AG08395 (cell line): ENCODE measurements around the gene GABPB2.

Experiments
- DNase-seq: peaks from one replicate; pipeline ENCODE4 v3.0.0; 2012; ENCODE audit warnings: mixed read lengths, low spot score

The GABPB2 gene

DNA sequence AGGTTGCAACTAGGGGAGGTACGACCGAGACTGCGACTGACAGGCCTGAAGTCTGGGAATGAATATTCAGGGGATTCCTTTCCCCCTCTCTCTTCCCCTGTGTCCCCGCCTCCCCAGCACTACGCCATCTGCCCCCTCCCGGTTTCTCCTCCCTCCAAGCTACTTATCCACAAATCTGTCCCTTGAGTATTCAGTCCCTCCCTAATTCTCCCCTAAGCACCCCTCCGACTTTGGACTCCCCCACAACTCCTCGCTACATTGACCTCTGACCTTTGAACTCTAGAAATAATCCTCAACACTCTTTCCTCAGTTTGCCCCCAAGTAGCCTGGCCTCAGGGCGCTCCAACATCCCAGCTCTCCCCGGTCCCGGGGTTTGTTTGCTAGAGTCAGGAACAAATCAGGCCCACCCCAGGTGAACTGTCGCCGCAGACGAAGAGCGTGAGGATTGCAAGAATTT lies 94.7 kb downstream of the GABPB2 start:
- DNase-seq, result peak; percentile 68

DNA sequence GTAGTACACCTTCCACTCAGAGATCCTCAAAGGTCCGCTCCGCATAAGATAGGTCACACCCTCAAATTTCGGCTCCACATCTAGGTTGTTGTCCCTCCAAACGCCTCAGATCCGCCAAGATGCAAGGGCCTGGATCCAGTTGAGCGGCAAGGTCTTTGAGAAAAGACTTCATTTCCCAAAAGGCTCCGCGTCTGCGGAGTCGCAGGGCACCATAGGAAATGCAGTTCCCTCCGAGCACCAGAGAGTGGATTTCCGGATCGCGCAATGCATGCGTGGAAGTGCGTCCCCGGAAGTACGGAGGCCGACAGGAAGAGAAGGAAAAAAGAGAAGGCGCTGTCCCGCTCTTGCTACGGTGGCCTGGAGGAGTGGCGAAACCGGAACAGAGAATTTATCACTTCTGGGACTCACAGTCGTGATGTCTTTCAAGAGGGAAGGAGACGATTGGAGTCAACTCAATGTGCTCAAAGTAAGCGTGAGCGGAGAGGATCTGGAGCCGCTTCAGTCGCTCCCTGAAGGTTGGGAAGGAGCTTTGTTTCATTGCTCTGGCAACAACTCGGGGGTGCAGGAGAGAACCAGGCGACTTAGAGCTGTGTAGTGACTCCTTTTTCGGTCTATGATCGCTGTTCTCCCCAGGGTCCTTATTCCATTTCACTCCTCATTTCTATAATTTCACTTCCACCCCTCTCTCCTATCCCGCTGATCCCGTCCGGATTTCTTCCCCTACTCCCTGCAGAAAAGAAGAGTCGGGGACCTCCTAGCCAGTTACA lies 95.4 kb downstream of the GABPB2 start, which contains the start of the genes LYSMD1 and SCNM1:
Gene LYSMD1 (minus strand): TSS at position 165 of the 767 bp plus-strand sequence. CDS start 644 bp downstream, outside the sequence.
Gene SCNM1 (plus strand): TSS at position 407 of the 767 bp plus-strand sequence. CDS start 9 bp downstream, at position 416.
- DNase-seq, result peak; percentile 97

DNA sequence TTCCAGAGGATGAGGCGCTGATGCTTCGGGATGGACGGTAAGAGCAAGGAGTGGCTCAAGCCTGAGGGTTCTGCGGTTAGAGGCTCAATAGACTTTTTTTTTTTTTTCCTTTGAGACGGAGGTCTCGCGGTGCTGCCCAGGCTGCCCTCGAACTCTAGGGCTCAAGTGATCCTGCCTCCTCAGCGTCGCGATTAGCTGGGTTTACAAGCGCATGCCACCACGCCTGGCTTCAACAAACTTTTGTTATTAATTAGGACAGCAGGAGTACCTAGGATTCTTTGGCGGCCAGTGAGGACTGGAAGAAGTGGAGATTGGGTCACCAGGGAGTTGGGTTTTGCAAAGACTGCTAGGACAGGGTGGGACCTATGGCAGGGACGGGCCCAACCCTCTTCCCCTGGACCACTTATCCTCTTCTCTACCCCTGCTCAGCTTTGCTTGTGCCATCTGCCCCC lies 96.0 kb downstream of the GABPB2 start:
- peak; percentile 79 for DNase-seq

DNA sequence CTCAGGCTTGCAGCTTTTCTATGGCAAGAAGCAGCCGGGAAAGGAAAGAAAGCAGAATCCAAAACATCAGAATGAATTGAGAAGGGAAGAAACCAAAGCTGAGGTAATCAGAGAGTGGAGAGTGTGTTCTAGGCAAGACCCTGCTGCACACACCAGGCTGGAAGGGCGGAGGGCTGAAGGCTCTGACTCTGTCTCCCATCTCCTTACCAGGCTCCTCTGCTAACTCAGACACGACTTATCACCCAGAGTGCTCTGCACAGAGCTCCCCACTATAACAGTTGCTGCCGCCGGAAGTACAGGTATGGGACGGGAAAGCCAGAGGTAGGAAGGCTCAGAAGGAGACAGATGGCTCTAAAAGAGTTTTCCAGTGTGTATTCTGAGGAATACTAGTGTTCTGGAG lies 96.6 kb downstream of the GABPB2 start:
- DNase-seq, result no peak

DNA sequence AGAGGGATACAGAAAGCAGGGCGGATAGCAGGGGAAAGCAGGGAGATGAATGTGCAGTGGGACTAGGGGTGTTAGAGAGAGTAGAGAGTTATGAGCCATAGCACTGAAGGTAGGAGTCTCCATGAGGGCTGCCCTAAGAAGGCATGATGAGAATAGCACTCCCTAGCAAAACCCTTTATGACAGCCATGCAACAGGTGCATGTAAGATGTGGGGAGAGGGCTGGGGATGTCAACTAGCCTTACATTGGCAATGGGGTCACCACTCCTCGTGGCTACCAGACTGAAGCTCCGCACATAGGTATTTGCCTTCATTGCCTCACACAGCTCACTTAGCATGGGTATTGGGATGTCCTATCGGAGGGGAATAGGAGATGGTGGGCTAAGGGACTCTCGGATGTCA lies 100.6 kb downstream of the GABPB2 start:
- DNase-seq, result no peak
